Stimulated activated CD4-positive, alpha-beta T cell treated with anti-CD3 and anti-CD28 coated beads, Interleukin-4, amount 100 ng/mL, for 1 hour (primary cell): Measurements from ENCODE around the gene LRRTM2.
"Not testable (repeated sequence)": the region's sequence is repeated elsewhere in the genome, so short reads cannot be mapped to it uniquely, and the experiment has no call there.

Experiments
- DNase-seq: peaks from one replicate; pipeline ENCODE4 v3.0.0-alpha.2; 2020

The LRRTM2 gene

GRCh38 chr5:138878437-138879235, 3.5 kb upstream of the LRRTM2 start:
- DNase-seq: no peak

- no peak for DNase-seq
Measured at GRCh38 chr5:138876811-138877210, 1.7 kb upstream of the LRRTM2 start.

GRCh38 chr5:138875946-138876345, 811 bp upstream of the LRRTM2 start:
- no peak for DNase-seq

- DNase-seq: no peak
Measured at GRCh38 chr5:138875552-138875875, 379 bp upstream of the LRRTM2 start.

DNA sequence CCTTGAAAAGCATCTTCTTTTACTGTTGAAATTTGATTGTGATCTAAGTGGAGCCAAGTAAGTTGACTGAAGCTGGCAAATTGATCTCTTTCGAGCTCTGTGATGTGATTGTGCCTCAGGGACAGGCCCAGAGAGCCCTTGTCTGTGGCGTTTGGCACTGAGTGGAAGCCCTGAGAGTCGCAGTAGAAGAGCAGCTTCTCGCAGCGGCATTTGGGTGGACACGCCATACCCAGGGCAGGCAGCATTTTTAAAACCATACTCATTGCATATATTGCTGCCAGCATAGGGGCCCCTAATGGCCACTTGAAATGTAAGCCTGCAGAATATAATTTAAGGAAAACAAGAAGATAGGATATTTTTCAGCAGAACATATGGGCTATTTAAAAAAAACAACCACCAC, 894 bp downstream of the LRRTM2 start:
- DNase-seq: no peak

GRCh38 chr5:138873466-138874221, 1.5 kb downstream of the LRRTM2 start:
- no peak for DNase-seq

- no peak for DNase-seq
Measured at GRCh38 chr5:138872841-138873465, 2.2 kb downstream of the LRRTM2 start.

GRCh38 chr5:138870611-138871010, 4.5 kb downstream of the LRRTM2 start:
- DNase-seq: no peak

DNA sequence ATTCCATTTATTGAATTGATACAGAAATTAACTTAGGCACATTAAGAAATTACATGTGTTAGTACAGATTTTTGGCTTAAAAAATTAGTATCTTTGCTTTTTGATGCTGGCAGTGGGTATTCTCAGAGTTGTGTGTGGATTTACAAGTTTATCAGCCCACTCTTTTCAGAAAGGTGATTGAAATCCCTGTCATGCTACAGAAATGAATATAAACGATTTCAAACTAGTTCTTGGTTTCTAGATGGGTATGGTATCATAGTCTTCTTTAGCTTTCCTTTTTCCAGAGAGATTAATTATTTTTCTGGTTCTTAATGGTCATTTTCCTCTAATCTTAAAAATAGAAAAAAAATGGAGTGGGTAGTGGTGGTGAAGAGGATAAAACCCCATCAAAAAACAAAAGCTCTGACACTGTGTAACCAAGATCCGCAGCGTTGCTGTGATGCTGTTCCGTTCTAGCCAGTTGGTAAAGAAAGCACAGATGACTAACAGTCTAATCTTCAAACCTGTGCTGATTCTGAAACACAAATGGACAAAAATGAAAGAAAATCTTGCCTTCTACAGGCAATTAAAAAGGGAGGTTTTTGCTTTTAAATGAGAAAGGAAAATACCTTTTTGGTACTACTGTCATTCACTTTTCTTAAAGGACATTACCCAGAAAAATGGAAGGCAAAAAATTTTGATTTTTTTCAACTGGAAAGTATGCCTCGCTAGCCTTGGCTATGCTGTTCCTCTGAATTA, 5.2 kb downstream of the LRRTM2 start:
- DNase-seq: no peak

DNA sequence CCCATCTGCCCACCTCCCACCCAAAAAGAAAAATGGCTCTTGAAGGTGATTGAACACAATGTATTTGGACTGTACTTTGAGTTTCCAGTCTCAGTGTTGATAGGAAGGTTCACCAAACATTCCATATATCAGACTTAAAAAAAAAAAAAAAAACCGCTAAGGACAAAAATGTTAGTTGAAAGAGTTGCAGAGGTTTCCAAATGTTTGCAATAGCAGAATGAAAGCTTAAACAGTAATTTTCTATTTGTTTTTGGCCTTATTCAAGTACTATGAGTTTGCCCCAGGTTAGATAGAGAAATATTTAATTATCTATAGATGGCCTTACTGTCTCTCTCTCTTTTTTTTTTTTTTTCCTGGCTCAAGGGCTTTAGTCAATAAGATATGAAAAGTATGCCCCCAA, 6.1 kb downstream of the LRRTM2 start:
- DNase-seq: no peak

GRCh38 chr5:138867011-138867410, 8.1 kb downstream of the LRRTM2 start:
- DNase-seq: no peak

GRCh38 chr5:138853132-138853531, 22.0 kb downstream of the LRRTM2 start:
- no peak for DNase-seq

GRCh38 chr5:138850865-138851435, 24.2 kb downstream of the LRRTM2 start:
- no peak for DNase-seq

DNA sequence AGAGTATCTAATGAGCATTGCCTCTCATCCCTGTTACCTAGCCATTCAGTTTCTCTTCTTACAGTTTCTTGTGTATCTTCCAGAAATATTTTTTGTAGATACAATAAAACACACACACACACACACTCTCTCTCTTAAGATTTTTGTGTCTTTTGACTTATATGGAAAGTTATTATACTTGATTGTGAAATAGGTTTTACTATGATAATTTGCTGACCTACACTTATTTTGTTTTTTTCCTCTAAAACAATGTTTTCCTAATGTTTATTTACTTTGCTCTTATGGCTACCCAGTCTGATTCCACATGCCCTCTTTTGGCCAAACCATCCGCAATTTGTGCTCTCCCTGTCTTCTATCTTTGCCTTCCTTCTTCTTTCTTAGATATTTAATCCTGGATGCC, 25.3 kb downstream of the LRRTM2 start:
- no peak for DNase-seq

GRCh38 chr5:138849439-138849838, 25.7 kb downstream of the LRRTM2 start:
- DNase-seq: no peak

DNA sequence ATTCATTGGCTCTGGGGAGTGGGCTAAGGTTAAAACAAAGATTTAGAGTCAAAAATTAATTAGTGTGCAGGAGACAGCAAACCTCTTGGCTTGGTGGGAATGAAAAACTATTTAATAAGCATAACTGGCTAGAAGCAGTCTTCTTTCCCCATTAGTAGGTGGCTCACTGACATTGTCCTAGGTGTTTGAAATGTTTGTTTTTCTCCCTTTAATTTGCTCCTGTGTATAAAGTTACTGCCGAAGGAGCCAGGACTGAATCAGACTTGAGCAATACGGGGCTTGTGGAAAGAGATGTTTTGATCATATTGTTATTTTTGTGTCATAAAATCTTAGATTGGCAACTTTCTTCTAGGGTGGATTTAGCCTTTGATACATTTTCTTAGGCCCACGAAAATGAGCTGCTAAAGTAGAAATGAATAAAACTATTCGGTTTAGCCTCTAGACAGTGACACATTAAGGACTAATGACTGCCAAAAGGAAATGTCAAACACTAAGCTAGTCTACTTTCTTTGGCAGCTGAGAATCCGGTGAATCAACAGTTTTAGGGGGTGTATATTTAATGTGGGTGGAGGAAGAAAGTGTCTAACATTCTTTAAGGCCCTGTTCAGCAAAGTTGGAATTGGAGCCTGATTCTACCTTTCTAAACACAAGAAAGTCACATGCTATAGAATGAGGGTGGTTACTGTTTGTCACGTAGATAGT, 30.2 kb downstream of the LRRTM2 start:
- DNase-seq: no peak

- DNase-seq: no peak
Measured at GRCh38 chr5:138844125-138844461, 31.0 kb downstream of the LRRTM2 start.

- DNase-seq: no peak
Measured at GRCh38 chr5:138843316-138844124, 31.6 kb downstream of the LRRTM2 start.

DNA sequence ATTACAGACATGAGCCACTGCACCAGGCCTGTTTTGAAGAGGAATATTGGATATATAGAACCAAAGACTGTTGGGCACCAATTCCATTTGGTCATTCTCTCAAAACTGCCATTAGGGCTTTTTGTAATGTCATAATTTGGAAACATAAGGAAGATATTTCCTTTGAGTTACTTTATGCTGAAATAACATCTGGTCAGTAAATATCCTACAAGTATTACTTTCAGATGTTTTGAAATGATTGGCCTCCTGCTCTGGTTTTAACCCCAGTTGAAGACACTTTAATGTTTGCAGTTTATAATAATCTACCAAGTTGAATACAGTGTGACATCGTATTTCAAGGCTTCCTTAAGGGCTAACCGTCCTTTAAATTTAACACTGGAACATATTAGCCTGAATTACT, 33.6 kb downstream of the LRRTM2 start:
- DNase-seq: no peak

GRCh38 chr5:138840103-138840502, 35.0 kb downstream of the LRRTM2 start:
- DNase-seq: no peak

DNA sequence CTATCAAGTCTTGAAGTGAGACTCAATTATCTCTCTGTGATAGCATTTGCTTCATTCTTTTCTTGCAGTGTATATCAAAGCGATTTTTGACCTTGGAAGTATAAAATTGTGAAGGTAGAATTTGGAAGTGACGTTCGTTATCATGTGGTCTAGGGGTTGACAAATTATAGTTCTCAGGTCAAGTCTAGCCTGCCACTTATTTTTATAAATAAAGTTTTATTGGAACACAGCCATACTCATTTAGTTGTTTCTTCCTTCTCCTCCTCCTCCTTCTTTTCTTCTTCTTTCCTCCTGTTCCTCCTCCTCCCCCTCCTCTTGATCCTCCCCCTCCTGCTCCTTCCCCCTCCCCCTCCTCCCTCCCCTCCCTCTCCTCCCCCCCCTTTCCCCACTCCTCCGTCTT, 38.0 kb downstream of the LRRTM2 start:
- no peak for DNase-seq

DNA sequence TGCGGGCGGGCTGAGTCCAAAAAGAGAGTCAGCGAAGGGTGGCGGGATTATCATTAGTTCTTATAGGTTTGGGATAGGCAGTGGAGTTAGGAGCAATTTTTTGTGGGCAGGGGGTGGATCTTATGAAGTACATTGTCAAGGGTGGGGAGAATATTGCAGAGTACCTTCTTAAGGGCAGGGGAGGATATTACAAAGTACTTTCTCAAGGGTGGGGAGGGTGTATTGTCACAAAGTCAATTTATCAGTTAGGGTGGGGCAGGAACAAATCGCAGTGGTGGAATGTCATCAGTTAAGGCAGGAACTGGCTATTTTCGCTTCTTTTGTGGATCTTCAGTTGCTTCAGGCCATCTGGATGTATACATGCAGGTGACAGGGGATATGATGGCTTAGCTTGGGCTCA, 40.3 kb downstream of the LRRTM2 start:
- not testable (repeated sequence) for DNase-seq
